Upper lobe of left lung (tissue), 4 donors: ENCODE measurements around the gene H6PD.

ENCODE experiments used
- CTCF ChIP-seq, 6 experiments: fragments of 450-650 bp in 4 of 6; fragments of 200-600 bp in 2 of 6; sonication (generic) in 2 of 6; IDR thresholded peaks; one replicate each; pipeline ENCODE4 v1.5.1; 2016 to 2019; ENCODE audit warnings: antibody characterized with exemption in 6 of 6
- POLR2A ChIP-seq, 4 donors: fragments of 450-650 bp; IDR thresholded peaks; one replicate each; pipeline ENCODE4 v1.5.1; 2016 to 2017; ENCODE audit warnings: antibody characterized with exemption in 4 of 4, mild to moderate bottlenecking in 2 of 4
- POLR2AphosphoS5 ChIP-seq, 2 donors: sonication (generic); formaldehyde crosslinking; IDR thresholded peaks; one replicate each; pipeline ENCODE4 v1.5.1; 2017; ENCODE audit warnings: antibody characterized with exemption in 2 of 2

- TF ChIP-seq CTCF (IDR thresholded peaks at IDR 0.05), result no peak
- no peak for TF ChIP-seq POLR2A (IDR thresholded peaks at IDR 0.05)
- TF ChIP-seq POLR2AphosphoS5 (IDR thresholded peaks at IDR 0.05), result no peak
Measured at GRCh38 chr1:9248341-9249262, 14.0 kb downstream of the H6PD start.
